GM10266 (cell line): ENCODE data around the gene MPO.
A peak's percentile ranks its signal among the peaks of the same experiment; 100 is the strongest.

ENCODE experiments used
- DNase-seq: peaks from one replicate; pipeline ENCODE4 v3.0.0; 2012; ENCODE audit errors: extremely low spot score
- CTCF ChIP-seq: IDR thresholded peaks from 2 replicates; pipeline ENCODE4 v1.5.1; 2012; ENCODE audit warnings: mild to moderate bottlenecking, low read depth; ENCODE audit not compliant: control insufficient read depth, insufficient read depth; ENCODE audit errors: missing control alignments

Gene MPO, protein sequence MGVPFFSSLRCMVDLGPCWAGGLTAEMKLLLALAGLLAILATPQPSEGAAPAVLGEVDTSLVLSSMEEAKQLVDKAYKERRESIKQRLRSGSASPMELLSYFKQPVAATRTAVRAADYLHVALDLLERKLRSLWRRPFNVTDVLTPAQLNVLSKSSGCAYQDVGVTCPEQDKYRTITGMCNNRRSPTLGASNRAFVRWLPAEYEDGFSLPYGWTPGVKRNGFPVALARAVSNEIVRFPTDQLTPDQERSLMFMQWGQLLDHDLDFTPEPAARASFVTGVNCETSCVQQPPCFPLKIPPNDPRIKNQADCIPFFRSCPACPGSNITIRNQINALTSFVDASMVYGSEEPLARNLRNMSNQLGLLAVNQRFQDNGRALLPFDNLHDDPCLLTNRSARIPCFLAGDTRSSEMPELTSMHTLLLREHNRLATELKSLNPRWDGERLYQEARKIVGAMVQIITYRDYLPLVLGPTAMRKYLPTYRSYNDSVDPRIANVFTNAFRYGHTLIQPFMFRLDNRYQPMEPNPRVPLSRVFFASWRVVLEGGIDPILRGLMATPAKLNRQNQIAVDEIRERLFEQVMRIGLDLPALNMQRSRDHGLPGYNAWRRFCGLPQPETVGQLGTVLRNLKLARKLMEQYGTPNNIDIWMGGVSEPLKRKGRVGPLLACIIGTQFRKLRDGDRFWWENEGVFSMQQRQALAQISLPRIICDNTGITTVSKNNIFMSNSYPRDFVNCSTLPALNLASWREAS

DNA sequence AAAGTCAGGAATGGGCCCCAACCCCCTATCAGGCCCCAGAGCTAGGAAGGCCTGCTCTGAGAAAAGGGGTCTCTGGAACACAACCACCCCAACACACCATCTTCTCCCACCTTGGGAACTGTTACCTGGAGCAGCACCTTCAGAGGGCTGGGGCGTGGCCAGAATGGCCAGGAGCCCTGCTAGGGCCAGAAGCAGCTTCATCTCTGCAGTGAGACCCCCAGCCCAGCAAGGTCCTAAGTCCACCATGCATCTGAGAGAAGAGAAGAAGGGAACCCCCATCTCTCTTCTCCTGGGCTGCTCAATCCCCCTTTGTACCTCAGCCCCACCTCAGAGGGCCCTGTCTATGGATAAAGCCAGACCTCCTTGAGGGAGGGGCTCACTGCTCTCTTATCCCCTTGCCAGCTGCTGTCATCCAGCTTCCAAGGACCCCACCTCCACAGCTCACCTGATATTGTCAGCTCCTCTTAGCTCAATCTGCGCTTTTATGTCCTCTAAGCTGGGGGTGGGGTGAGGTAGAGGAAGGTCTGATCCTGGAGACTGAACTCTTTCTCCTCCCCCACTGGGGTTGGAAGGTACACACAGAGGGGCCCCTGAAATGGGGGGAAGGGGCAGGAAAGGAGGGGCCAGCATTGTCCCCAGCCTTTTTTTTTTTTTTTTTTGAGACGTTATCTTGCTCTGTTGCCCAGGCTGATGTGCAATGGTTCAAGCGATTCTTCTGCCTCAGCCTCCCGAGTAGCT, at the start of gene MPO:
TSS of gene MPO (minus strand) at position 456 of the 738 bp plus-strand sequence. CDS start at position 279, 177 bp downstream.
- DNase-seq, result peak; percentile 20
- TF ChIP-seq CTCF, result no peak

DNA sequence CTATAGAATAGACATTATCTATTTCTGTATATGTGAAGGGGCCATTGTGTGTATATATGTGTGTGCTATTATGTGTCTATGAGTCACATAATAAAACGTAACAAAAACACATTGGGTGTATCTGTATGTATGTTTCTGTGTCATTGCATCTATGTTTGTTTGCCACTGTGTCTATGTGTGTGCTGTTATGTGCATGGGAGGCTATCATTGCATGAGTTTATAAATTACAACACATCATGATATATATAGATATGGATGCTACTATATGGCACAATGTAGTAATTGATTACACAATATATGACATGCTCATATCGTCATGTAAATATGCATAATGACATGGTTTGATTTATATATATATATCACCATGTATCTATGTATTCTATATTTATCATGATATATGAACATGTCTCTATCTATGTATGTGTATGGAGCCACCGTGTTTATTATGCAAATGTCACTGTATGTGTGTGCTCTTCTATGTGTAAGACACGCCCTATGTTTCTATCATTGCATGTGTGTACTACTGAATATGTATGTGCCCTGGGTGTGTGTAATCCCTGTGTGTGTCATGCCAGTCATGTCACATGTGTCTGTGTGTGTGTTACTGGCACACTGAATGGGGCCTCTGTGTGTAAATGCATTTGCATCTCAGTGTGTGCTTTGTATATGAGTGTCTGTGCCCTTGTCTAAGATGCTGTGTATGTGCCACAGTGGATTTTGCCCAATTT, 49.2 kb upstream of the MPO start:
- TF ChIP-seq CTCF, result no peak

GRCh38 chr17:58329035-58329809, 48.5 kb upstream of the MPO start:
- peak; percentile 61 for TF ChIP-seq CTCF
- peak; percentile 81 for DNase-seq

More for the DNA sequence above, 49.2 kb upstream of the MPO start:
- no peak for DNase-seq

DNA sequence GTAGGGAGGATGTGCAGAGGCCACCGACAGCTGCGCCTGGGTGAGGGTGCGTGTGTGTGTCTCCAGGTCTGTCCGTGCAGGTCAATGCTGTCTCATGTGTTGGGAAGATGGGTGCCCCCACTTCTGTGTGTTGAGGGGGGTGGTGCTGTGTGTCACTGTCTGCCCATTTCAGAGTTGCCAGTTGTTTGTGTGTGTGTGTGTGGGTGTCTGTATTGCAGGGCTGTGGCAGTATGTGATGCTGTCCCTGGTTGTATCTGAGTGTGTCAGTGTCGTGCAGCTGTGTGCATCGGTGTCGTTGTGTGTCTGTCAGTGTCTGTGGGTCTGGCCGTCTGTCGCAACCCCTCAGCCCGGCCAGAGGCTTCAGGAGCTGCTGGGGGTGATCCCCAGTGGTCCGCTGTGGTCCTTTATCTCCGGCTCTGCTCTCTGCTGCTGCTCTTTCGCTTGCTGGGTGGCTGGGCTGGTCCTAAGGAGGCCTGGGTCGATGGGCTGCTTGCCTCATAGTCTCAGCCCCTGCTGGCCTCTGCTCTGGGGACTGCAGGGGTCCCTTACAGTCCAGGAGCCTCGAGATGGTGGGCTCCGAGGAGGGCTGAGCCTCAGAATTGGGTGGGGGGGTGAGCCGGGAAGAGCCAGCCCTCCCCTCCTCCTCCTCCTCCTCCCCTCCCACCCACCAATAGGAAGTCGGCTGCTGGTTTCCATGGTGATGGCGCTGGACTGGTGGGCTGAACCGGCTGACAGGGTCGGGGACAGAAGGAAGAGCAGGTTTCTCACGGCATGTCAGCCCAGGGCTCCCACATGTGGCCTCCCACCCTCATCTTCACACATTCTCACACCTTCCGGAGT, 47.7 kb upstream of the MPO start, which contains the start of gene TSPOAP1:
TSS of gene TSPOAP1 (minus strand) at position 601 of the 840 bp plus-strand sequence. CDS start 875 bp downstream, outside the sequence.
- DNase-seq, result peak; percentile 82
- no peak for TF ChIP-seq CTCF

GRCh38 chr17:58327363-58328194, 46.8 kb upstream of the MPO start:
- TF ChIP-seq CTCF, result no peak
- no peak for DNase-seq
